Measurements from ENCODE around the gene PAQR4.

GRCh38 chr16:3022684-3023414, 53.7 kb downstream of the PAQR4 start:
- TF ChIP-seq TCF4 (CRISPR knock-in tag; IDR thresholded peaks at IDR 0.05; ENCODE audit: borderline replicate concordance), result no peak
- TF ChIP-seq ZNF70 (CRISPR knock-in tag; IDR thresholded peaks at IDR 0.05), result no peak
- no peak for TF ChIP-seq ZFP3 (CRISPR knock-in tag; IDR thresholded peaks at IDR 0.05)
- TF ChIP-seq ZFP30 (CRISPR knock-in tag; IDR thresholded peaks at IDR 0.05), result no peak
- TF ChIP-seq ESRRG (CRISPR knock-in tag; IDR thresholded peaks at IDR 0.05), result no peak
